Body of pancreas (tissue), 4 donors: ENCODE results near the gene RRM2.

Source experiments
- POLR2A ChIP-seq, 3 donors: fragments of 450-650 bp; IDR thresholded peaks; one replicate each; pipeline ENCODE4 v1.6.1; 2016; ENCODE audit warnings: antibody characterized with exemption in 3 of 3, mild to moderate bottlenecking in 2 of 3
- TF ChIP-seq, protein P1 (sequence below), 7 experiments: fragments of 450-650 bp in 4 of 7; fragments of 200-600 bp in 3 of 7; sonication (generic) in 3 of 7; IDR thresholded peaks; one replicate each; pipeline ENCODE4 v1.5.1; 2016 to 2019; ENCODE audit warnings: antibody characterized with exemption in 7 of 7

DNA sequence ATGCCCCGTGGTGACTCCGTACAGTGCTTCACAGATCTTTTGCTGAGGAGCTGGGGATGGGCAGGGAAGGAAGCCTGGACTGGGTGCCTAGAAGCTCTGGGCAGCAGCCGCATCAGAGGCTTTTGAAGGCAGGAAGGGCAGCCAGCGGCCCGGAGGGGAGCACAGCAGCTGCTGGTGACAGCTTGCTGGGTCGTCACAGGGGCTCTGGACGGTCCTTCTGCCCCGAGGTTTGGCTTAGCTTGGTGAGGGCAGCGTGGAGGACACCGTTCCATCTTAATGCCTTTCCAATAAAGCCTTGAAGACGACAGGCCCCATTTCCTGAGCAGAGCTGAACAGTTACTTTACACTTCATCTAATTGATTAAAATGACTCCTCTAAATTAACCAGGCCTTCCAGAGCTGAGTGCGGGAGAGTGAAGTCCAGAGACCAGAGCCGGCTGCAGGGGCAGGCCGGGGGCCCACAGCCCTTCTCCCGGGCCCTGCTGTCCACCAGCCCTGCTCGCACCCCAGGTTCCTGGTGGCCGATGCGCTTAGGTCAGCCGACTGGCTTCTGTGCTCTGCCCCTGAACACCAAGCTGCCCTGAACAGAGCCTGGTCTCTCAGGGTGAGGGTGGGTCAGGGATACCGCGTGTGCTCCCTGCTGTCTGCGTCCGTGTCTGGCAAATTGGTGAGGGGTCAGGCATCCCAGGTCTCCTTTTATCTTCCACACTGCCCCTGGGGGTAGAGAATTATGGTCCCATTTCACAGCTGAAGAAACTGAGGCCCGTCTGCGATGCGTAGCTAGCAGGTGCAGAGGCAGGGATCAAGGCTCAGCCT, 43.5 kb downstream of the RRM2 start:
- TF ChIP-seq, protein P1, sequence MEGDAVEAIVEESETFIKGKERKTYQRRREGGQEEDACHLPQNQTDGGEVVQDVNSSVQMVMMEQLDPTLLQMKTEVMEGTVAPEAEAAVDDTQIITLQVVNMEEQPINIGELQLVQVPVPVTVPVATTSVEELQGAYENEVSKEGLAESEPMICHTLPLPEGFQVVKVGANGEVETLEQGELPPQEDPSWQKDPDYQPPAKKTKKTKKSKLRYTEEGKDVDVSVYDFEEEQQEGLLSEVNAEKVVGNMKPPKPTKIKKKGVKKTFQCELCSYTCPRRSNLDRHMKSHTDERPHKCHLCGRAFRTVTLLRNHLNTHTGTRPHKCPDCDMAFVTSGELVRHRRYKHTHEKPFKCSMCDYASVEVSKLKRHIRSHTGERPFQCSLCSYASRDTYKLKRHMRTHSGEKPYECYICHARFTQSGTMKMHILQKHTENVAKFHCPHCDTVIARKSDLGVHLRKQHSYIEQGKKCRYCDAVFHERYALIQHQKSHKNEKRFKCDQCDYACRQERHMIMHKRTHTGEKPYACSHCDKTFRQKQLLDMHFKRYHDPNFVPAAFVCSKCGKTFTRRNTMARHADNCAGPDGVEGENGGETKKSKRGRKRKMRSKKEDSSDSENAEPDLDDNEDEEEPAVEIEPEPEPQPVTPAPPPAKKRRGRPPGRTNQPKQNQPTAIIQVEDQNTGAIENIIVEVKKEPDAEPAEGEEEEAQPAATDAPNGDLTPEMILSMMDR (IDR thresholded peaks at IDR 0.05): no peak
- TF ChIP-seq POLR2A (IDR thresholded peaks at IDR 0.05): no peak
